PC-3 (cell line): ENCODE measurements around the gene CKAP5. TPM values are rescaled to one million over a fixed set of nuclear protein-coding genes. Genes with fewer than 3 reads are reported as not detected.

Experiments used
- ATAC-seq: fragments of 200-7000 bp; cut with Tn5 transposase; 2 replicates; pipeline ENCODE4 v1.9.1; 2020; ENCODE audit warnings: mild to moderate bottlenecking, moderate library complexity
- BruUV-seq: library from RNA; stranded (reverse); fragments of 400-500 nt; replicated peaks from 2 replicates; lab custom pipeline; 2021; lab: Mats Ljungman, UMichigan
- CTCF ChIA-PET: fragments of 300-600 bp; sonication (Branson Sonifier 250); formaldehyde crosslinking; loops from one replicate; lab custom pipeline; 2022; ENCODE audit warnings: antibody characterized with exemption; lab: Charles Lee
- POLR2A ChIA-PET: fragments of 300-600 bp; sonication (Branson Sonifier 250); formaldehyde crosslinking; loops from one replicate; lab custom pipeline; 2022; ENCODE audit warnings: antibody characterized with exemption; ENCODE audit not compliant: unreplicated experiment; lab: Charles Lee
- DNase-seq: peaks from one replicate; pipeline ENCODE4 v3.0.0-alpha.2; 2015
- H2AFZ ChIP-seq: fragments of 300-600 bp; sonication (generic); 2 replicates; pipeline ENCODE4 v1.6.0; 2016; ENCODE audit warnings: antibody characterized with exemption, low read length
- H3F3A ChIP-seq: fragments of 300-600 bp; sonication (generic); one replicate; pipeline ENCODE4 v1.6.0; 2017; ENCODE audit warnings: antibody characterized with exemption, low read length, control low read depth, mild to moderate bottlenecking; ENCODE audit not compliant: unreplicated experiment
- H3K27ac ChIP-seq: fragments of 300-600 bp; sonication (generic); 2 replicates; pipeline ENCODE4 v1.5.1; 2016; ENCODE audit warnings: mild to moderate bottlenecking, low read length
- H3K27me3 ChIP-seq: fragments of 300-600 bp; sonication (generic); 2 replicates; pipeline ENCODE4 v1.6.1; 2016; ENCODE audit warnings: low read length, mixed read lengths
- H3K36me3 ChIP-seq: fragments of 300-600 bp; sonication (generic); 2 replicates; pipeline ENCODE4 v1.6.1; 2016; ENCODE audit warnings: low read depth, mixed run types, low read length, mixed read lengths
- H3K4me1 ChIP-seq: fragments of 300-600 bp; sonication (generic); 2 replicates; pipeline ENCODE4 v1.5.1; 2016; ENCODE audit warnings: low read length; ENCODE audit not compliant: insufficient read depth
- H3K4me2 ChIP-seq: fragments of 300-600 bp; sonication (generic); 2 replicates; pipeline ENCODE4 v1.6.0; 2016; ENCODE audit warnings: low read length
- H3K4me3 ChIP-seq: fragments of 300-600 bp; sonication (generic); 2 replicates; pipeline ENCODE4 v1.5.1; 2016; ENCODE audit warnings: mild to moderate bottlenecking, low read length, mixed read lengths
- H3K79me2 ChIP-seq: fragments of 300-600 bp; sonication (generic); 2 replicates; pipeline ENCODE4 v1.6.1; 2017; ENCODE audit warnings: low read length, mixed read lengths
- H3K9ac ChIP-seq: fragments of 300-600 bp; sonication (generic); 2 replicates; pipeline ENCODE4 v1.6.0; 2016; ENCODE audit warnings: mild to moderate bottlenecking, low read length
- H3K9me2 ChIP-seq: fragments of 300-600 bp; sonication (generic); replicated peaks from 2 replicates; pipeline ENCODE4 v1.6.1; 2016; ENCODE audit warnings: mixed run types, low read length, mixed read lengths
- H3K9me3 ChIP-seq: fragments of 300-600 bp; sonication (generic); 2 replicates; pipeline ENCODE4 v1.6.1; 2016; ENCODE audit warnings: low read length, mixed read lengths
- H4K20me1 ChIP-seq: fragments of 300-600 bp; sonication (generic); 2 replicates; pipeline ENCODE4 v1.6.1; 2016; ENCODE audit warnings: low read length, mixed read lengths
- CTCF ChIP-seq: fragments of 300-600 bp; sonication (generic); conservative IDR thresholded peaks from 2 replicates; pipeline ENCODE4 v1.5.1; 2017; ENCODE audit warnings: antibody characterized with exemption, low read depth, mild to moderate bottlenecking, low read length
- EZH2 ChIP-seq: fragments of 300-600 bp; sonication (generic); IDR thresholded peaks from one replicate; pipeline ENCODE4 v1.6.1; 2017; ENCODE audit warnings: antibody characterized with exemption, mild to moderate bottlenecking, low read length; ENCODE audit not compliant: unreplicated experiment
- EZH2phosphoT487 ChIP-seq: fragments of 300-600 bp; sonication (generic); IDR thresholded peaks from 2 replicates; pipeline ENCODE4 v1.6.1; 2018; ENCODE audit warnings: mild to moderate bottlenecking, antibody characterized with exemption, low read length, borderline replicate concordance
- intact Hi-C: fragments of 100-400 bp; cut with micrococcal nuclease; formaldehyde crosslinking; loops from 2 replicates; pipeline ENCODE4 v1.9.0; 2023
- total RNA-seq: library from RNA; depleted of rRNA; stranded (reverse); fragments of >200 nt; gene quantifications from 2 replicates; pipeline ENCODE4 v1.2.3, GENCODE V29; 2014

The CKAP5 gene
- total RNA-seq, 1 experiment from 2014 or later, result 86.4 TPM

- intact Hi-C loops, result no loop called here
- no peak overlapping the region for H3K27ac ChIP-seq
- no peak overlapping the region for H3K4me3 ChIP-seq
- H3K9me2 ChIP-seq, result no peaks in the 10 kb centered on the region
- ChIA-PET CTCF (no interaction called here), POLR2A (no interaction called here)
- H3K9ac ChIP-seq, result no peak overlapping the region
- no peaks in the 10 kb centered on the region for H3K27me3 ChIP-seq
- BruUV-seq, result no TSS peak
- H3K79me2 ChIP-seq, result peaks cover 98% of the 10 kb centered on the region
- H4K20me1 ChIP-seq, result peaks cover 45% of the 10 kb centered on the region; the same call in 1 of the 2 replicates
- H3F3A ChIP-seq, result no peaks in the 10 kb centered on the region
- TF ChIP-seq EZH2 (no peak), EZH2phosphoT487 (no peak), CTCF (no peak)
- ATAC-seq (no peak), DNase-seq (no peak)
- H3K9me3 ChIP-seq, result no peaks in the 10 kb centered on the region
- no peak overlapping the region for H3K4me2 ChIP-seq
- 0 out of 2 replicates have a peak, but pooled peaks cover 4% of the 10 kb centered on the region for H3K36me3 ChIP-seq
- H2AFZ ChIP-seq, result no peak overlapping the region
- no peaks in the 10 kb centered on the region for H3K4me1 ChIP-seq
Measured at GRCh38 chr11:46838501-46838900, 7.6 kb downstream of the CKAP5 start.

GRCh38 chr11:46837860-46838259, 8.2 kb downstream of the CKAP5 start:
- intact Hi-C loops, result no loop called here
- Histone ChIP-seq H3K79me2 (peaks cover 96% of the 10 kb centered on the region), H3K4me2 (no peak overlapping the region), H3F3A (no peaks in the 10 kb centered on the region), H3K4me3 (no peak overlapping the region), H3K9me2 (no peaks in the 10 kb centered on the region), H4K20me1 (peaks cover 42% of the 10 kb centered on the region; the same call in 1 of the 2 replicates), H3K9me3 (no peaks in the 10 kb centered on the region), H2AFZ (no peak overlapping the region), H3K27me3 (no peaks in the 10 kb centered on the region), H3K36me3 (0 out of 2 replicates have a peak, but pooled peaks cover 4% of the 10 kb centered on the region), H3K9ac (no peak overlapping the region), H3K4me1 (no peaks in the 10 kb centered on the region), H3K27ac (no peak overlapping the region)
- TF ChIP-seq CTCF, result no peak
- POLR2A ChIA-PET, result interaction anchor here (0.8 kb wide), 1 partner anchor 218 kb away, joined by 3 read pairs; no protein-coding TSS in a partner anchor
- ATAC-seq (no peak), DNase-seq (no peak)
- no TSS peak for BruUV-seq
- CTCF ChIA-PET, result no interaction called here

DNA sequence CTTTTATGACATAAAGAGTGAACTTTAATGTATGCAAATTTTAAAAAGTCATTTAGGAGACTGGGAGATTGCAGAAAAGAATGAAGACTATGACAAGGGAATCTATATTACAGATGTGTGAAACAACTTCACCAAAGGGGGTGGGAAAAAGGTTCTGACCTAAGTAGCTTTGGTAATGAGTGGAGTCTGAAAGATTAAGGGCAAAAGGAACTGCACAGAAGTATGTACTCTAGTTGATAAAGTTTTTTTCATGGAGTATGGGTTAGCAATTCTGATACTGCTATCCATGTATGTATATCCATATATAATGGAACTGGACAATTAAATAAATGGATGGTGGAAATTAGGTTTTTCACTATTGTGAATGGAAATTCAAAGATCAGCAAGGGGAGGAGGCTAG, 9.2 kb downstream of the CKAP5 start:
- CTCF ChIA-PET, result no interaction called here

More for the DNA sequence above, 9.2 kb downstream of the CKAP5 start:
- Histone ChIP-seq H3K4me2 (no peak overlapping the region), H3K79me2 (peaks cover 96% of the 10 kb centered on the region), H3K9me2 (no peaks in the 10 kb centered on the region), H3K9ac (no peak overlapping the region), H3F3A (no peaks in the 10 kb centered on the region), H3K27ac (no peak overlapping the region), H3K27me3 (no peaks in the 10 kb centered on the region), H3K36me3 (no peaks in the 10 kb centered on the region), H3K4me1 (no peaks in the 10 kb centered on the region), H3K4me3 (no peak overlapping the region), H2AFZ (no peak overlapping the region), H3K9me3 (no peaks in the 10 kb centered on the region), H4K20me1 (peaks cover 40% of the 10 kb centered on the region; the same call in 1 of the 2 replicates)
- no TSS peak for BruUV-seq
- ATAC-seq (no peak), DNase-seq (no peak)
- POLR2A ChIA-PET, result no interaction called here
- TF ChIP-seq EZH2, result no peak
- no peak for TF ChIP-seq EZH2phosphoT487
- TF ChIP-seq CTCF, result no peak
- intact Hi-C loops, result no loop called here
